Gastrocnemius medialis (tissue), 4 donors: ENCODE data around the gene CCDC33.

ENCODE experiments used
- CTCF ChIP-seq, 5 experiments: fragments of 450-650 bp in 3 of 5; fragments of 200-600 bp in 2 of 5; sonication (generic) in 2 of 5; IDR thresholded peaks in 4 of 5; conservative IDR thresholded peaks in 1 of 5; 1 replicate in 4 of 5; 2 replicates in 1 of 5; pipeline ENCODE4 v1.5.1; 2016 to 2019; ENCODE audit warnings: antibody characterized with exemption in 5 of 5, mild to moderate bottlenecking in 3 of 5, moderate library complexity in 3 of 5
- POLR2A ChIP-seq, 2 donors: fragments of 450-650 bp; IDR thresholded peaks; one replicate each; pipeline ENCODE4 v1.6.1; 2017; ENCODE audit warnings: antibody characterized with exemption in 2 of 2, mild to moderate bottlenecking in 2 of 2, moderate library complexity in 2 of 2

GRCh38 chr15:74351670-74352069 is 115.5 kb downstream of the CCDC33 start:
- TF ChIP-seq CTCF (IDR thresholded peaks at IDR 0.05 in 4 of 5, conservative IDR thresholded peaks at IDR 0.05 in 1 of 5): no peak
- no peak for TF ChIP-seq POLR2A (IDR thresholded peaks at IDR 0.05)
